ENCODE results near the gene MPZL2. TPM values are rescaled to one million over a fixed set of nuclear protein-coding genes. Genes with fewer than 3 reads are reported as not detected.

Gene MPZL2
- total and polyA plus RNA-seq, 2 of the 13 experiments (the other 11 are each of a cell fraction or from before 2014, with no cell fraction given), result 27.9 to 53.7 TPM

DNA sequence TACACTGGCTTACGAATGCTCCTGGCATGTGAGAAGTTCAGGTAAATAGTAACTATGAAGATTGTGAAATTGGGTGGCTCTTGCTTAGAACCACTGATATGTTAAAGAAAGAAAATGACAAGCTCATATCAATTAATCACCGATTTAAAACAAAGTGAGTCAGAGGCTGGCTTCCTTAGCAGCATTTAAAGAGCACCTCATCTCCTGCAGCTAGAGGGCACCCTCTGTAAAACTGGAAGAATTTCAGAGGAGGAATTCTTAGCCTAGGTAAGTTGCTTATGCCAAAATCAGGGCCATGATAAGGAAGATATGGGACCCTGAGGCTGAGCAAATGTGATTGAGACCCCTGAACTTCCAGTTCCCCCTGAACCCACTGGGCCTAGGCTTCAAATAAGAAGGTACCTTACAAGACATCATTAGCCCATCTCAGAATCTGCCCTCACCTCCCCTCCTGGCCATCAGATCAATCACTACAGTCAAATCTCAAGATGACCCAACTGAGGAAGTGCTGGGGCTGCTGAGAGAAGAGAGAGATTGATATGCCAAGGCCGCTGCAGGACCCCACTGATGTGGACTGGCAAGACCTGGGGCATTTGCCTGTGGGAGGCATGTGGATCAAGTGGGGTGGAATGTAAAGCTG is 31.8 kb upstream of the MPZL2 start (continued):
- TF ChIP-seq, protein P1, sequence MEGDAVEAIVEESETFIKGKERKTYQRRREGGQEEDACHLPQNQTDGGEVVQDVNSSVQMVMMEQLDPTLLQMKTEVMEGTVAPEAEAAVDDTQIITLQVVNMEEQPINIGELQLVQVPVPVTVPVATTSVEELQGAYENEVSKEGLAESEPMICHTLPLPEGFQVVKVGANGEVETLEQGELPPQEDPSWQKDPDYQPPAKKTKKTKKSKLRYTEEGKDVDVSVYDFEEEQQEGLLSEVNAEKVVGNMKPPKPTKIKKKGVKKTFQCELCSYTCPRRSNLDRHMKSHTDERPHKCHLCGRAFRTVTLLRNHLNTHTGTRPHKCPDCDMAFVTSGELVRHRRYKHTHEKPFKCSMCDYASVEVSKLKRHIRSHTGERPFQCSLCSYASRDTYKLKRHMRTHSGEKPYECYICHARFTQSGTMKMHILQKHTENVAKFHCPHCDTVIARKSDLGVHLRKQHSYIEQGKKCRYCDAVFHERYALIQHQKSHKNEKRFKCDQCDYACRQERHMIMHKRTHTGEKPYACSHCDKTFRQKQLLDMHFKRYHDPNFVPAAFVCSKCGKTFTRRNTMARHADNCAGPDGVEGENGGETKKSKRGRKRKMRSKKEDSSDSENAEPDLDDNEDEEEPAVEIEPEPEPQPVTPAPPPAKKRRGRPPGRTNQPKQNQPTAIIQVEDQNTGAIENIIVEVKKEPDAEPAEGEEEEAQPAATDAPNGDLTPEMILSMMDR (CRISPR knock-in tag; IDR thresholded peaks at IDR 0.05), result peak; percentile 67
- TF ChIP-seq E2F5 (CRISPR knock-in tag; conservative IDR thresholded peaks at IDR 0.05) (no peak), ZNF580 (CRISPR knock-in tag; IDR thresholded peaks at IDR 0.05; ENCODE audit: borderline replicate concordance, low read depth) (no peak), STAG1 (CRISPR knock-in tag; IDR thresholded peaks at IDR 0.05) (peak; percentile 68)

DNA sequence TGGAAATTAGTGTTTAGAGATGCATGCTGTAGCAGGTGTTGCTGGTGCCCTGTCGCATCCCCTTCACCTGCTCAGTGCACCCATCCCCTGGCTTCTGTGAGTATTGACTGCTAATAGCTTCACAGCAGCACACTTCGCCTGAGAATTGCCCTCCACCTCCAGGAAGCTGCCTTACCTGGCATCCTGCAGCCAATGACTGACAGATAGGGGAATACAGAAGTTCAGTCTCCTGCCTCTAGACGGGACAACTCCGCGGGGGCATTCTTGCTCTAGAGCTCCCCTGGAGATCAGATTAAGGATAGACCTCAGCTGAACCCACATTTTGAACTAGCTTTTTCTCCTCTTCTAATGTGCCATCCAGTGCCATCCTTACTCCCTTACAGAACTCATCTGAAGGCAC is 31.1 kb upstream of the MPZL2 start:
- Histone ChIP-seq H3K27ac (ENCODE audit: extremely low read length, insufficient read depth, low read length) (no peak overlapping the region), H3K4me1 (ENCODE audit: insufficient read depth, low read length) (peaks cover 12% of the 10 kb centered on the region), H3K4me3 (replicated peaks in 1 of 3; ENCODE audit: insufficient read depth in 1 of 3, low read depth in 2 of 3, low read length in 3 of 3) (no peak overlapping the region), H3K79me2 (ENCODE audit: insufficient read depth, low read length) (no peaks in the 10 kb centered on the region), H3K4me2 (ENCODE audit: low read depth, low read length) (no peak overlapping the region), H3K27me3 (ENCODE audit: control insufficient read depth in 1 of 2, insufficient read depth in 2 of 2, low read length in 2 of 2) (peaks cover 1 to 7% of the 10 kb centered on the region in 2 experiments; a peak in 1 of 5 replicates), H3K9me3 (ENCODE audit: low read length) (no peaks in the 10 kb centered on the region), H3K9ac (ENCODE audit: insufficient read depth, low read depth, low read length) (no peak overlapping the region), H4K20me1 (ENCODE audit: insufficient read depth, low read length) (no peaks in the 10 kb centered on the region), H2AFZ (ENCODE audit: low read length) (no peak overlapping the region), H3K36me3 (replicated peaks in 1 of 2; ENCODE audit: control insufficient read depth in 1 of 2, insufficient read depth in 2 of 2, low read length in 2 of 2) (no peaks in the 10 kb centered on the region)
- POLR2A ChIA-PET, result no interaction called here
- FAIRE-seq (no peak), ATAC-seq (no peak), DNase-seq (ENCODE audit: low spot score) (no peak)
- no TSS peak for BruUV-seq (replicated peaks)
- in situ Hi-C loops (cut with HindIII; ENCODE audit: extremely low pct_ligation_motif_present, low pct_unique_long_range_greater_than_20kb) (no loop called here), intact Hi-C loops (cut with micrococcal nuclease; ENCODE audit: unreplicated experiment) (loop anchor here (1.0 to 5.0 kb wide), 2 partner anchors 58 to 192 kb away; no protein-coding TSS in a partner anchor)
- 41% methylated on average over 2 of the region's 5 CpGs for WGBS (ENCODE audit: low lambda C conversion rate)
- CTCF ChIA-PET (ENCODE audit: low intra/inter-chr PET ratio, low total read pairs), result interaction anchor here (2.8 kb wide), 1 partner anchor 58 kb away, joined by 16 read pairs; no protein-coding TSS in a partner anchor
- TF ChIP-seq ZNF343 (CRISPR knock-in tag; IDR thresholded peaks at IDR 0.05), result no peak
- no peak for TF ChIP-seq SRY (CRISPR knock-in tag; IDR thresholded peaks at IDR 0.05)
- TF ChIP-seq ZNF672 (CRISPR knock-in tag; IDR thresholded peaks at IDR 0.05), result no peak
